Measurements from ENCODE around the gene TMEM182.

Gene TMEM182

GRCh38 chr2:102764083-102764482 lies 2.3 kb downstream of the TMEM182 start:
- no peak overlapping the region for H3K4me3 ChIP-seq (ENCODE audit: control insufficient read depth, low read depth, low read length)
- no peak for TF ChIP-seq CTCF (IDR thresholded peaks at IDR 0.05; ENCODE audit: control insufficient read depth, insufficient read depth, low read depth, low read length, missing control alignments)
- DNase-seq (ENCODE audit: low read depth): no peak

- no peak for DNase-seq (ENCODE audit: low read depth)
- H3K4me3 ChIP-seq (ENCODE audit: control insufficient read depth, low read depth, low read length): no peak overlapping the region
- no peak for TF ChIP-seq CTCF (IDR thresholded peaks at IDR 0.05; ENCODE audit: control insufficient read depth, insufficient read depth, low read depth, low read length, missing control alignments)
Observed at GRCh38 chr2:102765061-102765460, 3.2 kb downstream of the TMEM182 start.

GRCh38 chr2:102768253-102768652 lies 6.4 kb downstream of the TMEM182 start:
- DNase-seq (ENCODE audit: low read depth): no peak
- TF ChIP-seq CTCF (IDR thresholded peaks at IDR 0.05; ENCODE audit: control insufficient read depth, insufficient read depth, low read depth, low read length, missing control alignments): no peak
- no peak overlapping the region for H3K4me3 ChIP-seq (ENCODE audit: control insufficient read depth, low read depth, low read length)

- DNase-seq (ENCODE audit: low read depth): no peak
- no peak for TF ChIP-seq CTCF (IDR thresholded peaks at IDR 0.05; ENCODE audit: control insufficient read depth, insufficient read depth, low read depth, low read length, missing control alignments)
- no peak overlapping the region for H3K4me3 ChIP-seq (ENCODE audit: control insufficient read depth, low read depth, low read length)
Observed at GRCh38 chr2:102768892-102769291, 7.1 kb downstream of the TMEM182 start.

GRCh38 chr2:102770506-102770905 lies 8.7 kb downstream of the TMEM182 start:
- no peak overlapping the region for H3K4me3 ChIP-seq (ENCODE audit: control insufficient read depth, low read depth, low read length)
- no peak for TF ChIP-seq CTCF (IDR thresholded peaks at IDR 0.05; ENCODE audit: control insufficient read depth, insufficient read depth, low read depth, low read length, missing control alignments)
- peak; percentile 11 for DNase-seq (ENCODE audit: low read depth)

- no peak for DNase-seq (ENCODE audit: low read depth)
- no peak overlapping the region for H3K4me3 ChIP-seq (ENCODE audit: control insufficient read depth, low read depth, low read length)
- TF ChIP-seq CTCF (IDR thresholded peaks at IDR 0.05; ENCODE audit: control insufficient read depth, insufficient read depth, low read depth, low read length, missing control alignments): no peak
Observed at GRCh38 chr2:102771114-102771513, 9.3 kb downstream of the TMEM182 start.

- H3K4me3 ChIP-seq (ENCODE audit: control insufficient read depth, low read depth, low read length): no peak overlapping the region
- no peak for TF ChIP-seq CTCF (IDR thresholded peaks at IDR 0.05; ENCODE audit: control insufficient read depth, insufficient read depth, low read depth, low read length, missing control alignments)
- no peak for DNase-seq (ENCODE audit: low read depth)
Observed at GRCh38 chr2:102772659-102773058, 10.8 kb downstream of the TMEM182 start.

All from AG09309 (cell line).